ENCODE data around the gene DPEP2.
"Not testable (repeated sequence)": the region's sequence is repeated elsewhere in the genome, so short reads cannot be mapped to it uniquely, and the experiment has no call there.

The DPEP2 gene

GRCh38 chr16:68021490-68021889 is 22.2 kb upstream of the DPEP2 start:
- no peak for TF ChIP-seq POLR2A (IDR thresholded peaks at IDR 0.05; ENCODE audit: low read depth, low read length)
- DNase-seq (ENCODE audit: insufficient read length, low spot score), result no peak
- FAIRE-seq, result no peak

- FAIRE-seq, result no peak
- no peak for TF ChIP-seq POLR2A (IDR thresholded peaks at IDR 0.05; ENCODE audit: low read depth, low read length)
- DNase-seq (ENCODE audit: insufficient read length, low spot score), result no peak
Observed at GRCh38 chr16:68019167-68019680, 19.9 kb upstream of the DPEP2 start.

GRCh38 chr16:68015681-68016080 is 16.4 kb upstream of the DPEP2 start, which contains the start of gene DPEP2NB:
DPEP2NB (minus strand) TSS chr16:68015911; CDS start chr16:68015770, 141 bp downstream.
- no peak for FAIRE-seq
- no peak for DNase-seq (ENCODE audit: insufficient read length, low spot score)
- no peak for TF ChIP-seq POLR2A (IDR thresholded peaks at IDR 0.05; ENCODE audit: low read depth, low read length)

GRCh38 chr16:68013440-68013839 is 14.2 kb upstream of the DPEP2 start:
- TF ChIP-seq POLR2A (IDR thresholded peaks at IDR 0.05; ENCODE audit: low read depth, low read length), result no peak
- DNase-seq (ENCODE audit: insufficient read length, low spot score) (no peak), FAIRE-seq (no peak)

- not testable (repeated sequence) for DNase-seq (ENCODE audit: insufficient read length, low spot score); FAIRE-seq
Observed at GRCh38 chr16:68009872-68010271, 10.6 kb upstream of the DPEP2 start.

GRCh38 chr16:68009157-68009735 is 10.0 kb upstream of the DPEP2 start:
- FAIRE-seq, result no peak
- TF ChIP-seq POLR2A (IDR thresholded peaks at IDR 0.05; ENCODE audit: low read depth, low read length), result no peak
- no peak for DNase-seq (ENCODE audit: insufficient read length, low spot score)

GRCh38 chr16:68005786-68006286 is 6.6 kb upstream of the DPEP2 start:
- DNase-seq (ENCODE audit: insufficient read length, low spot score), result no peak
- no peak for FAIRE-seq
- TF ChIP-seq POLR2A (IDR thresholded peaks at IDR 0.05; ENCODE audit: low read depth, low read length), result no peak

GRCh38 chr16:68005211-68005610 is 5.9 kb upstream of the DPEP2 start:
- FAIRE-seq (no peak), DNase-seq (ENCODE audit: insufficient read length, low spot score) (no peak)
- no peak for TF ChIP-seq POLR2A (IDR thresholded peaks at IDR 0.05; ENCODE audit: low read depth, low read length)

GRCh38 chr16:68003031-68003430 is 3.7 kb upstream of the DPEP2 start:
- DNase-seq (ENCODE audit: insufficient read length, low spot score) (no peak), FAIRE-seq (no peak)
- no peak for TF ChIP-seq POLR2A (IDR thresholded peaks at IDR 0.05; ENCODE audit: low read depth, low read length)

- no peak for TF ChIP-seq POLR2A (IDR thresholded peaks at IDR 0.05; ENCODE audit: low read depth, low read length)
- FAIRE-seq (no peak), DNase-seq (ENCODE audit: insufficient read length, low spot score) (no peak)
Observed at GRCh38 chr16:68000450-68000849, 1.2 kb upstream of the DPEP2 start.

GRCh38 chr16:67999985-68000384 is 701 bp upstream of the DPEP2 start:
- no peak for DNase-seq (ENCODE audit: insufficient read length, low spot score)
- FAIRE-seq, result no peak
- no peak for TF ChIP-seq POLR2A (IDR thresholded peaks at IDR 0.05; ENCODE audit: low read depth, low read length)

GRCh38 chr16:67998231-67998778 is 979 bp downstream of the DPEP2 start:
- FAIRE-seq; DNase-seq (ENCODE audit: insufficient read length, low spot score): not testable (repeated sequence)

GRCh38 chr16:67996666-67997065 is 2.6 kb downstream of the DPEP2 start:
- FAIRE-seq, result no peak
- no peak for DNase-seq (ENCODE audit: insufficient read length, low spot score)
- TF ChIP-seq POLR2A (IDR thresholded peaks at IDR 0.05; ENCODE audit: low read depth, low read length), result no peak

GRCh38 chr16:67995423-67995822 is 3.9 kb downstream of the DPEP2 start:
- FAIRE-seq (no peak), DNase-seq (ENCODE audit: insufficient read length, low spot score) (no peak)
- TF ChIP-seq POLR2A (IDR thresholded peaks at IDR 0.05; ENCODE audit: low read depth, low read length), result no peak

GRCh38 chr16:67994040-67994408 is 5.3 kb downstream of the DPEP2 start:
- not testable (repeated sequence) for FAIRE-seq; DNase-seq (ENCODE audit: insufficient read length, low spot score)

Measured in H54 (cell line).